Keratinocyte (primary cell): ENCODE measurements around the gene FREM2. TPM values are rescaled to one million over a fixed set of nuclear protein-coding genes. Genes with fewer than 3 reads are reported as not detected.

ENCODE experiments used
- DNase-seq: peaks from one replicate; pipeline ENCODE4 v3.0.0-alpha.2; 2011; ENCODE audit warnings: low read depth, missing footprints, low spot score
- FAIRE-seq: peaks from 2 replicates; lab custom pipeline; 2011; peaks lifted over from hg19 to GRCh38; lab: Jason Lieb, UNC
- H2AFZ ChIP-seq: 2 replicates; pipeline ENCODE4 v1.6.0; 2012; ENCODE audit warnings: low read length, control low read depth, inconsistent platforms; ENCODE audit not compliant: control insufficient read depth
- H3K27ac ChIP-seq: 2 replicates; pipeline ENCODE4 v1.5.1; 2011; ENCODE audit warnings: low read length; ENCODE audit not compliant: control insufficient read depth, insufficient read depth
- H3K27me3 ChIP-seq: 3 replicates; pipeline ENCODE4 v1.6.0; 2011; ENCODE audit warnings: low read length; ENCODE audit not compliant: control insufficient read depth, insufficient read depth; ENCODE audit errors: extremely low read depth
- H3K36me3 ChIP-seq, 2 experiments: 2 replicates in 1 of 2; 3 replicates in 1 of 2; pipeline ENCODE4 v1.5.1; 2011; ENCODE audit warnings: low read length in 2 of 2, mild to moderate bottlenecking in 1 of 2; ENCODE audit not compliant: control insufficient read depth in 2 of 2, insufficient read depth in 2 of 2; ENCODE audit errors: extremely low read depth in 1 of 2
- H3K4me1 ChIP-seq: 3 replicates; pipeline ENCODE4 v1.5.1; 2011; ENCODE audit warnings: low read length; ENCODE audit not compliant: control insufficient read depth, insufficient read depth; ENCODE audit errors: extremely low read depth
- H3K4me2 ChIP-seq: 3 replicates; pipeline ENCODE4 v1.6.0; 2011; ENCODE audit warnings: low read depth, low read length; ENCODE audit not compliant: control insufficient read depth, insufficient read depth; ENCODE audit errors: extremely low read depth
- H3K4me3 ChIP-seq, 3 experiments: fragments of 200-600 bp in 1 of 3; sonication (generic) in 1 of 3; 2 replicates in 2 of 3; 3 replicates in 1 of 3; pipeline ENCODE4 v1.5.1; 2011 to 2016; ENCODE audit warnings: low read length in 3 of 3, mild to moderate bottlenecking in 3 of 3, control low read depth in 2 of 3, inconsistent platforms in 1 of 3, low read depth in 1 of 3, mixed read lengths in 1 of 3, mixed run types in 1 of 3, moderate library complexity in 1 of 3; ENCODE audit not compliant: control insufficient read depth in 2 of 3, insufficient read depth in 2 of 3; ENCODE audit errors: extremely low read depth in 1 of 3
- H3K79me2 ChIP-seq: 2 replicates; pipeline ENCODE4 v1.6.0; 2012; ENCODE audit warnings: low read length; ENCODE audit not compliant: control insufficient read depth, insufficient read depth
- H3K9ac ChIP-seq: 3 replicates; pipeline ENCODE4 v1.6.0; 2011; ENCODE audit warnings: low read length; ENCODE audit not compliant: control insufficient read depth, insufficient read depth; ENCODE audit errors: extremely low read depth
- H3K9me1 ChIP-seq: 3 replicates; pipeline ENCODE4 v1.6.0; 2011; ENCODE audit warnings: low read length; ENCODE audit not compliant: control insufficient read depth, insufficient read depth; ENCODE audit errors: extremely low read depth
- H3K9me3 ChIP-seq: 2 replicates; pipeline ENCODE4 v1.5.1; 2012; ENCODE audit warnings: low read depth, low read length; ENCODE audit not compliant: control insufficient read depth
- H4K20me1 ChIP-seq: 3 replicates; pipeline ENCODE4 v1.6.0; 2011; ENCODE audit warnings: low read length; ENCODE audit not compliant: control insufficient read depth, insufficient read depth; ENCODE audit errors: extremely low read depth
- EZH2 ChIP-seq: IDR thresholded peaks from one replicate; pipeline ENCODE4 v1.6.1; 2012; ENCODE audit warnings: inconsistent platforms, mild to moderate bottlenecking, low read length, moderate library complexity
- dilution Hi-C: fragments of 300-500 bp; cut with MboI; formaldehyde crosslinking; loops from one replicate; pipeline ENCODE4 v1.7.0; 2020; ENCODE audit warnings: low sequenced_read_pairs; ENCODE audit not compliant: extremely low pct_ligation_motif_present
- polyA plus RNA-seq, 5 experiments: library from polyadenylated mRNA; depleted of rRNA in 3 of 5; stranded (reverse) in 3 of 5; stranded (forward) in 1 of 5; unstranded in 1 of 5; fragments of >200 nt; gene quantifications; 1 replicate in 1 of 5; 2 replicates in 3 of 5; 3 replicates in 1 of 5; pipeline versions ENCODE4 v1.2.1 to v1.2.3, GENCODE V29; 2011 to 2012; ENCODE audit warnings: missing spikeins in 2 of 5, low read depth in 1 of 5, low replicate concordance in 1 of 5
- TF ChIP-seq, protein P1 (sequence below), 3 experiments: IDR thresholded peaks in 1 of 3; conservative IDR thresholded peaks in 1 of 3; optimal IDR thresholded peaks in 1 of 3; 2 replicates in 2 of 3; 3 replicates in 1 of 3; pipeline versions ENCODE3 to v1.5.1; 2011; ENCODE audit warnings: low read length in 3 of 3, mild to moderate bottlenecking in 3 of 3, moderate library complexity in 2 of 3, control low read depth in 1 of 3, inconsistent platforms in 1 of 3; ENCODE audit not compliant: insufficient read depth in 2 of 3; ENCODE audit errors: extremely low read depth in 1 of 3

FREM2 gene
- polyA plus RNA-seq, 1 donor (not counting 4 experiments of a cell fraction or from before 2014, with no cell fraction given): 0.01 TPM

DNA sequence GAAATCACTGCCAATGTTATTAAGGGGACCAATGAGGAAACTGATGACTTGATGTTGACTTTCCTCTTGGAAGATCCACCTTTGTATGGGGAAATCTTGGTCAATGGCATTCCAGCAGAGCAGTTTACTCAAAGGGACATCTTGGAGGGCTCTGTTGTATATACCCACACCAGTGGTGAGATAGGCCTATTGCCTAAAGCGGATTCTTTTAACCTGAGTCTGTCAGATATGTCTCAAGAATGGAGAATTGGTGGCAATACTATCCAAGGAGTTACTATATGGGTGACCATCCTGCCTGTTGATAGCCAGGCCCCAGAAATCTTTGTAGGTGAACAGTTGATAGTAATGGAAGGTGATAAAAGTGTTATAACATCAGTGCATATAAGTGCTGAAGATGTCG, 3.4 kb downstream of the FREM2 start:
- H3K27ac ChIP-seq: no peak overlapping the region
- no peak overlapping the region for H3K9ac ChIP-seq
- H3K27me3 ChIP-seq: peaks cover 22% of the 10 kb centered on the region
- H3K4me3 ChIP-seq: no peak overlapping the region
- DNase-seq: no peak
- H3K4me1 ChIP-seq: peaks cover 8% of the 10 kb centered on the region
- H2AFZ ChIP-seq: no peak overlapping the region
- H3K79me2 ChIP-seq: no peaks in the 10 kb centered on the region
- no peak for FAIRE-seq
- H3K9me3 ChIP-seq: no peaks in the 10 kb centered on the region
- no peak for TF ChIP-seq EZH2
- TF ChIP-seq, protein P1, sequence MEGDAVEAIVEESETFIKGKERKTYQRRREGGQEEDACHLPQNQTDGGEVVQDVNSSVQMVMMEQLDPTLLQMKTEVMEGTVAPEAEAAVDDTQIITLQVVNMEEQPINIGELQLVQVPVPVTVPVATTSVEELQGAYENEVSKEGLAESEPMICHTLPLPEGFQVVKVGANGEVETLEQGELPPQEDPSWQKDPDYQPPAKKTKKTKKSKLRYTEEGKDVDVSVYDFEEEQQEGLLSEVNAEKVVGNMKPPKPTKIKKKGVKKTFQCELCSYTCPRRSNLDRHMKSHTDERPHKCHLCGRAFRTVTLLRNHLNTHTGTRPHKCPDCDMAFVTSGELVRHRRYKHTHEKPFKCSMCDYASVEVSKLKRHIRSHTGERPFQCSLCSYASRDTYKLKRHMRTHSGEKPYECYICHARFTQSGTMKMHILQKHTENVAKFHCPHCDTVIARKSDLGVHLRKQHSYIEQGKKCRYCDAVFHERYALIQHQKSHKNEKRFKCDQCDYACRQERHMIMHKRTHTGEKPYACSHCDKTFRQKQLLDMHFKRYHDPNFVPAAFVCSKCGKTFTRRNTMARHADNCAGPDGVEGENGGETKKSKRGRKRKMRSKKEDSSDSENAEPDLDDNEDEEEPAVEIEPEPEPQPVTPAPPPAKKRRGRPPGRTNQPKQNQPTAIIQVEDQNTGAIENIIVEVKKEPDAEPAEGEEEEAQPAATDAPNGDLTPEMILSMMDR (optimal IDR thresholded peaks at IDR 0.05 in 1 of 3, IDR thresholded peaks at IDR 0.05 in 1 of 3, conservative IDR thresholded peaks at IDR 0.05 in 1 of 3; ENCODE audit: extremely low read depth in 1 of 3, insufficient read depth in 2 of 3, low read length in 3 of 3): no peak
- H3K4me2 ChIP-seq: no peak overlapping the region
- dilution Hi-C loops: no loop called here
- H3K9me1 ChIP-seq: no peaks in the 10 kb centered on the region
- no peaks in the 10 kb centered on the region for H4K20me1 ChIP-seq
- no peaks in the 10 kb centered on the region for H3K36me3 ChIP-seq

DNA sequence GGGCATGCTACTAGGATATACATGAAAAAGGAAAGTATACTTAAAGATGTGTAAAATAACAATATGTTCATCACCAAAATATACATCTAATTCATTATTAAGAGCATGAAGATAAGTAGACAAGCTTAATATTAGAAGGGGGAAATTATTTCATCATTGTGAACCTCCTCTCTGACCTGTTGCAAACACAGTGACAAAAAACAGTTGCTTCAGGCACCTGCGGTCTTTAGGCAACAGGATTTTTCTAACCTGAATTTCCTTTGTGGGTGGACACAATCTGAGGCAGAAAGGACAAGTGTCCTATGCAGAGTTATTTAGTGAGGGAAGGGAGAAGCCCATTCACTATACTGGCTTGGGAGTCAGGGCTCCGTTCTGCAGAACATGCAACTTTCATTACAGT, 6.3 kb downstream of the FREM2 start:
- Histone ChIP-seq H3K9me1 (no peaks in the 10 kb centered on the region), H3K4me3 (no peak overlapping the region), H3K27me3 (peaks cover 11% of the 10 kb centered on the region), H3K4me2 (no peak overlapping the region), H3K4me1 (no peaks in the 10 kb centered on the region), H3K9me3 (no peaks in the 10 kb centered on the region), H3K79me2 (no peaks in the 10 kb centered on the region), H3K27ac (no peak overlapping the region), H3K36me3 (no peaks in the 10 kb centered on the region), H3K9ac (no peak overlapping the region), H2AFZ (no peak overlapping the region), H4K20me1 (no peaks in the 10 kb centered on the region)
- FAIRE-seq (no peak), DNase-seq (no peak)
- TF ChIP-seq, protein P1 (optimal IDR thresholded peaks at IDR 0.05 in 1 of 3, IDR thresholded peaks at IDR 0.05 in 1 of 3, conservative IDR thresholded peaks at IDR 0.05 in 1 of 3; ENCODE audit: extremely low read depth in 1 of 3, insufficient read depth in 2 of 3, low read length in 3 of 3): no peak
- TF ChIP-seq EZH2: no peak
- dilution Hi-C loops: no loop called here
